Activated T-cell treated with anti-CD3 and anti-CD28 coated beads for 48 hours (primary cell): ENCODE measurements around the gene C6orf89.
"Not testable (repeated sequence)": the region's sequence is repeated elsewhere in the genome, so short reads cannot be mapped to it uniquely, and the experiment has no call there.

Experiments
- DNase-seq: peaks from one replicate; pipeline ENCODE4 v3.0.0-alpha.2; 2020; ENCODE audit warnings: low read depth

Gene C6orf89

DNA sequence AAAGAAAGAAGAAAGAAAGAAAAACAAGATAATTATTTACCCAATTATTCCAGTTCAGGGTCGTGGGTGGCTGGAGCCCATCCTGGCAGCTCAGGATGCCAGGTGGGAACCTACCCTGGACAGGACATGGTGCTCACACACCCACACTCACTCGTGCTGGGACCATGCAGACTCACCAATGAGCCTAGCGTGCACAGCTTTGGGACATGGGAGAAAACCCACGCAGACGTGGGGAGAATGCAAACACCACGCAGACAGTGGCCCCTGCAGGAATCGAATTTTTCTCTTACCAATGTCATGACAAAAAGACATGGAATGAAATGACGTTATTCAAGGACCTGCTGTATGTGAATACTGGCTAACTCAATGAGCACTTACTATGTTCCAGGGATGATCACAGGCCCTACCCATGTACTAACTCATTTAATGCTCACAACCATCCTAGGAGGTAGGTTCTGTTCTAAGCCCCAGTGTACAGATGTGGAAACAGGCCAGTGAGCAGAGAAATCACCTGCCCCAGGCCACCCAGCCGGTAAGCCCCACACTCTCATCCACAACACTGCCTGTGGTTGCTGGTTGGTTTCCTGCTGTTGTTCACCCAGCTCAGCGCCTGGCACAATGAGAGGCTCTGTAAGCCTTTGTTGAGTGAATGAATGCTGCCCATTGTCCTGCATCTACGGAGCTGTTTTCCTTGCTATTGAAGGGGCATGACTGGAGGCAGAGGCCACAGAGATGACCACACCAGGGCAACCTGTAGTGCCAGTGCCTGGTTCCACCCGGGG lies 62.0 kb downstream of the C6orf89 start:
- no peak for DNase-seq

DNA sequence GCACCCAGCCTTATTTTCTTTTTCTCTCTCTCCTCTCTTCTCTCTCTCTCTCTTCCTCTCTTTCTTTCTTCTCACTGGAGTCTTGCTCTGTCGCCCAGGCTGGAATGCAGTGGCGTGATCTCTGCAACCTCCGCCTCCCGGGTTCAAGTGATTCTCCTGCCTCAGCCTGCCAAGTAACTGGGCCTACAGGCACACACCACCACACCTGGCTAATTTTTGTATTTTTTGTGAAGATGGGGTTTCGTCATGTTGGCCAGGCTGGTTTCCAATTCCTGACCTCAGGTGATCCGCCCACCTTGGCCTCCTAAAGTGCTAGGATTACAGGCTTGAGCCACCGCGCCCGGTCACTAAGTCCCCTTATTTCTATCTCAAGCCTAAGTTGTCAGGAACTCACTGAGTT lies 63.3 kb downstream of the C6orf89 start:
- DNase-seq = not testable (repeated sequence)

- no peak for DNase-seq
Measured at GRCh38 chr6:36949636-36950035, 63.9 kb downstream of the C6orf89 start.

DNA sequence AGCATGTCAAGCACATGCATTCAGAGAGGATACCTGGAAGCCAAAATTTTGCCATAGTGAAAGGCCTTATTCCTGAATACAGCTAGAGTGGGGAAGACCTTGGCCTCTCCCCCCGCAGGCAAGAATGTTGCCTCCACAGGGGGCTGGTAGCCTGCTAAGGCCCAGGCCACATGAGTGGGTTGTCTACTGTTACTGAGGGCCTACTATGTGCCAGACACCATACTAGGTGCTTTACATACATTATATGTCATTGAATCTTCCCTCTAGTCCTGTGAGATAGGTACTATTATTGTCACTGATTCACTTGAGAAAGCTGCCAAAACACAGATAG lies 68.1 kb downstream of the C6orf89 start:
- DNase-seq = no peak

GRCh38 chr6:36954262-36954931 lies 68.6 kb downstream of the C6orf89 start, which contains the start of gene PI16:
PI16 (plus strand) TSS chr6:36954738; CDS start chr6:36954761, 23 bp downstream.
- DNase-seq = no peak

GRCh38 chr6:36955136-36955535 lies 69.4 kb downstream of the C6orf89 start:
- no peak for DNase-seq

DNA sequence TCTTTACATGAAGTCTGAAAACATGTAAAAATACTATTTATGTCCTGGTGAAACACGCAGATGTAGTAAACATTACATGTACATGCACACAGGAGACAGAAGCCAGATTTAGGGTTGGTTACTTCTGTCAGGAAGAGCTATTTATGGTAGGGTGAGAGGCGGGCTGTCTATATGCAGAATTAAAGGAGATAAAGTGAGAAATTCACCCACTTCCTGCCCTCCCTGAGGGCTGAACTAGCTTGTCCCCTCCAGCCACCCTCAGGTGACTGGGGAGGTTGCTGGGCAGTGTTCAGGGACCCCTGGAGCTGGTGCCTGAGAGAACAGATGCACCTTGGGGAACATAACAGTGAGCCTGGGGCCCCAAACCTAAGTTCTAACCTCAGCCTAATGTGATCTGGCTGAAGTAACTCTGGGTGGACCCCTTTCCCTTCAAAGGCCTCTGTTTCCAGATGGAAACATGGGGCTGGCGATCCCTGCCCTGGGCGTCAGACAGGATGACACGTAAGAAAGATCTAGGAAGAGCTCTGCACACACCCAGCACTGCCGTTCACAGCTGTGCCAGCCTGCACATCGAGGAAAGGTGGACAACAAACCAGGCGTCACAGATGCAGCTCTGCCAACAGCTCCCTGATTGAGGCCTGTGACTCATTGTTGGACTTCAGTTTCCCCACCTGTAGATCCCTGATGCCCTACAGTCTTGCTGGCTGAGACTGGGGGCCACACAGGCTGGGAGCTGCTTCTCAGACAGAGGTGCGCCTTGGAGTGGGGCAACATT lies 70.1 kb downstream of the C6orf89 start:
- no peak for DNase-seq

- no peak for DNase-seq
Measured at GRCh38 chr6:36956446-36956820, 70.7 kb downstream of the C6orf89 start.

- DNase-seq = no peak
Measured at GRCh38 chr6:36957773-36958271, 72.1 kb downstream of the C6orf89 start.

GRCh38 chr6:36958775-36959554 lies 73.2 kb downstream of the C6orf89 start:
- DNase-seq = no peak

- no peak for DNase-seq
Measured at GRCh38 chr6:36959555-36960250, 74.0 kb downstream of the C6orf89 start.

DNA sequence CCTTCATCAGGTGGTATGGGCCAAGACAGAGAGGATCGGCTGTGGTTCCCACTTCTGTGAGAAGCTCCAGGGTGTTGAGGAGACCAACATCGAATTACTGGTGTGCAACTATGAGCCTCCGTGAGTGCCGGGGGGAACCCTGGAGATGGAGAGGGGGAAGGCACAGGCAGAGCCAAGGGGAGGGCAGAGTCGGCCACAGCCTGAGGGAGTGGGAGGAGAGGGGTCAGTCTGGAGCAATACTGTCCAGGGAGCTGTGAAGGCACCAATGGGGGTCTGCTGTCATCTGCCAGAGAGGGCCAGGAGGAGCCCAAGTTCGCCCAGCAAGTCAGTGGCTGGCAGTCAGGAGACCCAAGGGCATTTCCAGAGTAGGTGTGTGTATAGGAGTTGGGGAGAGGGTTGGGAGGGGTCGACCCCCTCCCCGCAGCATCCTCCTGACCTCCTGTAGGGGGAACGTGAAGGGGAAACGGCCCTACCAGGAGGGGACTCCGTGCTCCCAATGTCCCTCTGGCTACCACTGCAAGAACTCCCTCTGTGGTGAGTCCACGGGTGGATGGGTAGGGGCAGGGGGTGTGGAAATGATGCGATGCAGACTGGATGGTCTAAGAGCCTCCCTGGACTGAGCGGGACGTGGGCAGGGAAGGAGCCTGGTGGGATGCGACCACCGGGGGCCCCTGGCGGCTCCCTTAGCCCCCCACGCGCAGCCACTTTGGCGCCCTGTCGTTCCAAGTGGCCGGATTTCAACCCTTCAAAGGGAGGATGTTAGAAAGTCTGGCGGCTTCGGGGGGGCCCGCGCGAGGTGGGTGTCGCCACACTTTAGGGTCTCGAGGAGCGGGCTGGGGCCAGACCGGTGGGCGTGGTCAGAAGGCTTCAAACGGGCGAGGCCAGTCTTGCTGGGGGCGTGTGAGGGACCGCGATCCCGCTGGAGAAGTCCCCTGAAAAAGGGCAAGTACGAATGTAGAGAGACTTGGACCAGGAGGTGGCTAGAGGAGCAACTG lies 76.0 kb downstream of the C6orf89 start:
- no peak for DNase-seq

DNA sequence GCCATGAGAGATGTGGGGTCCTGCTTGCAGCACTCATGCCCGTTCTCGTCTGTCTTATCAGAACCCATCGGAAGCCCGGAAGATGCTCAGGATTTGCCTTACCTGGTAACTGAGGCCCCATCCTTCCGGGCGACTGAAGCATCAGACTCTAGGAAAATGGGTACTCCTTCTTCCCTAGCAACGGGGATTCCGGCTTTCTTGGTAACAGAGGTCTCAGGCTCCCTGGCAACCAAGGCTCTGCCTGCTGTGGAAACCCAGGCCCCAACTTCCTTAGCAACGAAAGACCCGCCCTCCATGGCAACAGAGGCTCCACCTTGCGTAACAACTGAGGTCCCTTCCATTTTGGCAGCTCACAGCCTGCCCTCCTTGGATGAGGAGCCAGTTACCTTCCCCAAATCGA lies 77.1 kb downstream of the C6orf89 start:
- DNase-seq = peak; percentile 49

- no peak for DNase-seq
Measured at GRCh38 chr6:36963451-36964290, 77.9 kb downstream of the C6orf89 start.

DNA sequence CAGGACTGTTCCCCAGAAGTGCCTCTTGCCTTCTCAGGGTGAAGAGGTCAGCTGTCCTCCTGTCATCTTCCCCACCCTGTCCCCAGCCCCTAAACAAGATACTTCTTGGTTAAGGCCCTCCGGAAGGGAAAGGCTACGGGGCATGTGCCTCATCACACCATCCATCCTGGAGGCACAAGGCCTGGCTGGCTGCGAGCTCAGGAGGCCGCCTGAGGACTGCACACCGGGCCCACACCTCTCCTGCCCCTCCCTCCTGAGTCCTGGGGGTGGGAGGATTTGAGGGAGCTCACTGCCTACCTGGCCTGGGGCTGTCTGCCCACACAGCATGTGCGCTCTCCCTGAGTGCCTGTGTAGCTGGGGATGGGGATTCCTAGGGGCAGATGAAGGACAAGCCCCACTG lies 78.6 kb downstream of the C6orf89 start:
- DNase-seq = no peak

- no peak for DNase-seq
Measured at GRCh38 chr6:36964908-36965307, 79.2 kb downstream of the C6orf89 start.

- no peak for DNase-seq
Measured at GRCh38 chr6:36967301-36967700, 81.5 kb downstream of the C6orf89 start.

GRCh38 chr6:36967757-36968156 lies 82.0 kb downstream of the C6orf89 start:
- no peak for DNase-seq
